Kidney (tissue), 14 donors: Measurements from ENCODE around the gene REEP1. TPM values are rescaled to one million over a fixed set of nuclear protein-coding genes. Genes with fewer than 3 reads are reported as not detected.

Source experiments
- DNase-seq, 5 donors: peaks; one replicate each; pipeline ENCODE4 v3.0.0-alpha.2; 2013 to 2020
- FAIRE-seq: peaks from 2 replicates; lab custom pipeline; 2012; peaks lifted over from hg19 to GRCh38; lab: Jason Lieb, UNC
- H3K27ac ChIP-seq, 2 donors: one replicate each; pipeline ENCODE4 v1.7.0; 2013; ENCODE audit warnings: low read depth in 2 of 2, low read length in 2 of 2, inconsistent platforms in 1 of 2
- H3K27me3 ChIP-seq: one replicate; pipeline ENCODE4 v1.7.1; 2013; ENCODE audit warnings: low read length, inconsistent platforms; ENCODE audit not compliant: control insufficient read depth, insufficient read depth
- H3K36me3 ChIP-seq, 3 donors: one replicate each; pipeline versions ENCODE4 v1.7.0 to v1.7.1; 2013; ENCODE audit warnings: low read length in 3 of 3, control low read depth in 1 of 3, inconsistent platforms in 1 of 3; ENCODE audit not compliant: insufficient read depth in 3 of 3, control insufficient read depth in 2 of 3
- H3K4me1 ChIP-seq, 3 donors: one replicate each; pipeline versions ENCODE4 v1.7.0 to v1.7.1; 2013; ENCODE audit warnings: low read length in 3 of 3, inconsistent platforms in 1 of 3, low read depth in 1 of 3; ENCODE audit not compliant: control insufficient read depth in 2 of 3, insufficient read depth in 2 of 3
- H3K4me3 ChIP-seq, 3 donors: one replicate each; pipeline versions ENCODE4 v1.7.0 to v1.8.1; 2013; ENCODE audit warnings: low read length in 3 of 3, control low read depth in 1 of 3, inconsistent platforms in 1 of 3
- H3K9ac ChIP-seq, 3 donors: one replicate each; pipeline versions ENCODE4 v1.7.0 to v1.7.1; 2013; ENCODE audit warnings: low read length in 3 of 3, control low read depth in 1 of 3, inconsistent platforms in 1 of 3
- H3K9me3 ChIP-seq, 3 donors: one replicate each; pipeline versions ENCODE4 v1.7.0 to v1.7.1; 2013; ENCODE audit warnings: low read length in 3 of 3, control low read depth in 1 of 3, inconsistent platforms in 1 of 3; ENCODE audit not compliant: control insufficient read depth in 2 of 3, insufficient read depth in 1 of 3
- CTCF ChIP-seq: IDR thresholded peaks from 3 replicates; pipeline ENCODE4 v1.5.1; 2012; ENCODE audit warnings: mild to moderate bottlenecking, moderate library complexity, borderline replicate concordance; ENCODE audit not compliant: insufficient read depth; ENCODE audit errors: extremely low read depth
- intact Hi-C: fragments of 100-400 bp; cut with DNase I; formaldehyde crosslinking; loops from one replicate; pipeline ENCODE4 v1.11.1; 2022
- polyA plus RNA-seq: library from polyadenylated mRNA; stranded (reverse); fragments of 350-450 nt; fragmentation: Illumina TruSeq; extraction: RNeasy Lipid Tissue Mini Kit (QIAGEN cat#74804); gene quantifications from one replicate; pipeline ENCODE4 v1.2.3, GENCODE V29; 2014; ENCODE audit warnings: low read depth, low replicate concordance; ENCODE audit not compliant: insufficient read depth
- total RNA-seq: library from RNA; stranded (reverse); fragmentation: NEBNext Ultra II Directional; extraction: Animal tissue kit (Norgen Biotek cat#: 25700); gene quantifications from one replicate; pipeline ENCODE4 v1.2.1, GENCODE V29; 2021
- donor health status: control.
- donor health status: control.
- donor health status: control.
- donor health status: control.
- donor health status: control.
- donor health status: DM: yes; HTN: yes; CAD: no.
- donor health status: Normal renal cell carcinoma (clear cell type).

The REEP1 gene
- total and polyA plus RNA-seq, 2 donors from 2014 or later, result 3.3 to 4.3 TPM

GRCh38 chr2:86211033-86211795, 126.2 kb downstream of the REEP1 start:
- Histone ChIP-seq H3K27ac (no peak overlapping the region), H3K9me3 (no peaks in the 10 kb centered on the region), H3K4me3 (no peak overlapping the region), H3K36me3 (peaks cover 10 to 52% (median 32%) of the 10 kb centered on the region in 3 donors), H3K4me1 (no peaks in the 10 kb centered on the region), H3K27me3 (no peaks in the 10 kb centered on the region), H3K9ac (no peak overlapping the region)
- DNase-seq (no peak), FAIRE-seq (no peak)
- TF ChIP-seq CTCF, result no peak
- intact Hi-C loops, result no loop called here

GRCh38 chr2:86204458-86204857, 133.0 kb downstream of the REEP1 start:
- no peaks in the 10 kb centered on the region for H3K4me1 ChIP-seq

GRCh38 chr2:86203614-86204013, 133.8 kb downstream of the REEP1 start:
- Histone ChIP-seq H3K9me3 (no peaks in the 10 kb centered on the region), H3K9ac (no peak overlapping the region), H3K4me3 (no peak overlapping the region), H3K27ac (no peak overlapping the region), H3K36me3 (peaks cover 3 to 19% (median 9%) of the 10 kb centered on the region in 3 donors), H3K4me1 (no peaks in the 10 kb centered on the region), H3K27me3 (no peaks in the 10 kb centered on the region)
- intact Hi-C loops, result no loop called here
- DNase-seq (no peak), FAIRE-seq (no peak)
- TF ChIP-seq CTCF, result no peak

More at GRCh38 chr2:86204458-86204857, 133.0 kb downstream of the REEP1 start:
- FAIRE-seq (no peak), DNase-seq (no peak)
- no peak overlapping the region for H3K27ac ChIP-seq
- H3K4me3 ChIP-seq, result no peak overlapping the region
- H3K27me3 ChIP-seq, result no peaks in the 10 kb centered on the region
- H3K9ac ChIP-seq, result no peak overlapping the region
- intact Hi-C loops, result no loop called here
- H3K36me3 ChIP-seq, result peaks cover 7 to 26% (median 14%) of the 10 kb centered on the region in 3 donors
- no peaks in the 10 kb centered on the region for H3K9me3 ChIP-seq
- no peak for TF ChIP-seq CTCF
